Measurements from ENCODE around the gene WDR33.
"Not testable (repeated sequence)": the region's sequence is repeated elsewhere in the genome, so short reads cannot be mapped to it uniquely, and the experiment has no call there.

WDR33 gene

DNA sequence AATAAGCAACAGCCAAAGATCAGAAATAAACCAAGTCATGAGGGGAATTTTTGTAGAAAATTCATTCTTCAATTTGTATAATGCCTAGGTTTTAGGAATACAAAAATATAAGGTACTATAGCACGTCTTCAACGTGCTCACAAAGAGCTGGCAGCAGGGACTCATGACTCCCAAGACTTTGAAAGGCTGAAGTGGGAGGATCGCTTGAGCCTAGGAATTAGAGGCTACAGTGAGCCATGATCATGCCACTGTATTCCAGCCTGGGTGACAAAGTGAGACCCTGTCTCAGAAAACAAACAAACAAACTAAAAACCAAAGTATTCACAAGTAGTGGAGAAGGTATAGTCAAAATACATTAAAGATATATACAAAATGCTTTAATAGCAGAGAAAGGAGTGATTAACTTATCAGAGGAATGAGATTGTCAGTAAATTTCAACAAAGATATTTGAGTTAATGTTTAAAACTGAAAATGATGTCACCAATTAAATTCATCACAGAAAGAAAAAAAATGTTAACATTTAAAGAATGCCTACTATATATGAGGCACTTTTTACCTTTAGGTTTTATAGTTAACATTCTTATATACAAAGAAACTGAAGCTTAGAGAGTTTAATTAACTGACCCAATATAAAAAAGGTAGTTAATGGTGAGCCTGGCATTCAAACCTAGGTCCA is 3.2 kb downstream of the WDR33 start:
- no peak for DNase-seq

DNA sequence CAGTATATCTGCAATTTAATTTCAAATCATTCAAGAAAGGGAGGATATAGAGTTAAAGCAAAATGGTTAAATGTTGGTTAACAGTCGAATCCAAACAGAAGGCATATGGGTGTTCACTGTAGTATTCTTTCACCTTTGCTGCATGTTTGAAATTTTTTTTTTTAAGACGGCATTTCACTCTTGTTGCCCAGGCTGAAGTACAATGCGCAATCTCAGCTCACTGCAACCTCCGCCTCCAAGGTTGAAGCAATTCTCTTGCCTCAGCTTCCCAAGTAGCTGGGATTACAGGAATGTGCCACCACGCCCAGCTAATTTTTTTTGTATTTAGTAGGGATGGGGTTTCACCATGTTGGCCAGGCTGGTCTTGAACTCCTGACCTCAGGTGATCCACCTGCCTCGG is 4.1 kb downstream of the WDR33 start:
- not testable (repeated sequence) for DNase-seq

DNA sequence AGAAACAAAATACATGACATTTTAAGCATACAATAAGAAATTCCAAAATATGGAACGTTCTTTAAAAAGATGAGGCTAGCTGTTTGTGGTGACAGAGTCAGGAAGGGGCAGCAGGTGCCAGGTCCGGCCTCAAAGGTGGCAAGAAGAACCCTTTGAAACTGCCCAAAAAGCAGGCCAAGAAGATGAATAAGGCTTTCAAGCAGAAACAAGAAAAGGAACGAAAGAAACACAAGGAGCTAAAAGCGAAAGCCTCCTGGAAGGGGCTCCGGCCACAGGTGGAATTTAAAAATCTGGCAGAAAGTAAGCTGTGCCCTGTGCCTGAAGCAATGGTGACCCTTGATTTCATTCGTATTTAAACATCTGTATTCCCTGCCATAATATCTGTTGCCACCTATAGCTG is 5.5 kb downstream of the WDR33 start:
- no peak for DNase-seq

DNA sequence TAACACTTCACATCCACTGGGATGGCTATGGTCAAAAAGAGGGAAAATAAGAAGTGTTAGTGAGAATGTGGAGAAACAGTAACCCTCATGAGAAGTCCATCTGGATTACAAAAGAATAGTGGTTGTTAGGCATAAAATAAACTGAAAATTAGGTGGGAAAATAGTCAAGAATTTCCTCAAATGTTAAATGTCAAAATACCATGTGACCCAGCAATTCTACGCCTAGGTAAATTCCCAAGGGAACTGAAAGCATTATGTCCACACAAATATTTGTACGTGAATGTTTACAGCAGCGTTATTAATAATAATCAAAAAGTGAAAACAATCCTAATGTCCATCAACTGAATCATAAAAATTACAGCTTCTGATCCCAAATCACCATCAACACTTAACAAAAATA is 11.0 kb downstream of the WDR33 start:
- DNase-seq, result no peak

DNA sequence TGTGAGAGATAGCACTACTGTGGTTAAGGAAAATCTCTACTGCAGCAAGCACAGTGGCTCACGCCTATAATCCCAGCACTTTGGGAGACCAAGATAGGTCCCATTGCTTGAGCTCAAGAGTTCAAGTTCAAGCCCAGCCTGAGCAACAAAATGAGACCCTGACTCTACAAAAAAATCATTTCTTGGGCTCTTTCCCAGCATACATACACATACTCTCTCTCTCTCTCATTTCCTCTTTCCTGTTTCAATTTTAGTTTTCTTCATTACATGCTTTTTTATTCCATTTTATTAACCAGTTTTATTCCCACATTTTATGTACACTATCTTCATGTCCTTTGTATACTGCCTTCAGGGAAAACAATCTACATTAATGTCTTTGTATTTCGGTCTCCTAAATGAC is 14.6 kb downstream of the WDR33 start:
- DNase-seq, result no peak

DNA sequence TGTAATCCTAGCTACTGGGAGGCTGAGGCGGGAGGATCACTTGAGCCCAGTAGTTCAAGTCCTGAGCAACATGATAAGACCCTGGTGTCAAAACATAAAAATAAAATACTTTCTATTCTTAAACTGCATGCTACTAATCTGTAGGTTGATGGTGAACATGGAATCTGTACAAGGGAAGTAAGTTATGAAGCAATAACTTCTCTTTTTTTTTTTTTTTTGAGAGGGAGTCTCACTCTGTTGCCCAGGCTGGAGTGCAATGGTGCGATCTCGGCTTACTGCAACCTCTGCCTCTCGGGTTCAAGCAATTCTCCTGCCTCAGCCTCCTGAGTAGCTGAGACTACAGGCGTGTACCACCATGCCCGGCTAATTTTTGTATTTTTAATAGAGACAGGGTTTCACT is 16.1 kb downstream of the WDR33 start:
- DNase-seq, result not testable (repeated sequence)

DNA sequence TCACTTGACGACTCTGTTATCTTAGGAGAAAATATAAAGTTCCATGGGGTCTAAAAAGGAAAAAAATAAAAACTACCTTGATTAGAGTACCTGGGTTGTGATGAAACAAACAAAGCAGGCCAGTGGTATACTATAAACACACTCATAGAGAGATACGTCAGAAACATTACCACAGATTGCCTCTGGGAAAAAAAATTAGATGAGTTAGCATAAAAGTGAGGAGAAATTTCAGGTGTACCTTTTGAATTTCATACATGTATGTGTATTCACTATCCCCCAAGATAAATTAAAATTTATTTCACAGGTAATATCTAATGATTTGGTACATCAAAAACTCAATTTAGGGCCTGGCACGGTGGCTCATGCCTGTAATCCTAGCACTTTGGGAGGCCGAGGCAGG is 18.2 kb downstream of the WDR33 start:
- DNase-seq, result no peak

DNA sequence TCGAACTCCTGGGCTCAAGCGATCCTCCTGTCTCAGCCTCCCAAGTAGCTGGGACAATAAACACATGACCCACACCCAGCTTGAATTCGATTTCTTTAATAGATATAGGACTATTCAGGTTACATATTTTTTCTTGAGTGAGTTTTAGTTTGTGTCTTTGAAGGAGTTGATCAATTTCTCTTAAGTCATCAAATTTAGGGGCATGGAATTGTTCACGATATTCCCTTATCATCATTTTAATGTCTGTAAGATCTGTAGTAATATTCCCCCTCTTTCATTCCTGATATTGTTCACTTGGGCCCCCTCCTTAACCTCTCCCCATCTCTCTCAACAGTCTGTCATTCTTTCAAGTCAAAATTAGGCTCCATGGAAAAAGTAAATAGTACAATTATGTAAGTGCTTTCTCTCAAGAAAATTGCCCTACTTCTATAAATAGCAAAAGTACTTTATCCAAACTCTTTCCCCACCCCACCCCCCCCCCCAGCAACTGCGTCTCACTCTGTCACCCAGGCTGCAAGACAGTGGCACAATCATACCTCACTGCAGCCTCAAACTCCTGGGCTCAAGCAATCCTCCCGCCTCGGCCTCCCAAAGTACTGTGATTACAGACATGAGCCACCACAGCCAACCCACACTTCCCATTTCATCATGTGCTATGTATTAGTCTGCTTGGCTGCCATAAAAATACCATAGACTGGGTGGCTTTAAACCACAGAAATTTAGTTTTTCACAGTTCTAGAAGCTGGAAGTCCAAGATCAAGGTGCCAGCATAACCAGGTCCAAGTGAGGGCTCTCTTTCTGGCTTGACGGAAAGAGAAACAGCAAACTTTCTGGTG is 20.1 kb downstream of the WDR33 start:
- DNase-seq, result no peak

DNA sequence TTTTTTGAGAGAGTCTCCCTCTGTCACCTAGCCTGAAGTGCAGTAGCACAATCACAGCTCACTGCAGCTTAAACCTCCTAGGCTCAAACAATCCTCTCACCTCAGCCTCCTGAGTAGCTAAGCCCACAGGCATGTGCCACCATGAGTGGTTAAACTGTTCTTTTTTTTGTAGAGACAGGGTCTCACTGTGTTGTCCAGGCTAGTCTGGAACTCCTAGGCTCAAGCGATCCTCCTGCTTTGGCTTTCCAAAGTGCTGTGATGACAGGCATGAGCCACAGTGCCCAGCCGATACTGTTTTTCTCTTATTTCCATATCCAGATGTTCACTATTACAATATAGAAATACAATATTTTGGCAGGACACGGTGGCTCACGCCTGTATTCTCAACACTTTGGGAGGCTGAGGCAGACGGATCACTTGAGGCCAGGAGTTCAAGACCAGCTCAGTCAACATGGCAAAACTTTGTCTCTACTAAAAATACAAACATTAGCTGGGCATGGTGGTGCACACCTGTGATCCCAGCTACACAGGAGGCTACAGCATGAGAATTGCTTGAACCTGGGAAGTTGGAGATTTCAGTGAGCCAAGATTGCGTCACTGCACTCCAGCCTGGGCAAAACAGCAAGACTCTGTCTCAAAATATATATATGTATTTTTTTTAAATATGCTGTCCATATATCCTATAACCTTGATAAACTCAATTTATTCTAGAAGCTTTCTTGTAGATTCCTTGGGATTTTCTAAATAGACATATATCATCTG is 24.7 kb downstream of the WDR33 start:
- DNase-seq, result no peak

DNA sequence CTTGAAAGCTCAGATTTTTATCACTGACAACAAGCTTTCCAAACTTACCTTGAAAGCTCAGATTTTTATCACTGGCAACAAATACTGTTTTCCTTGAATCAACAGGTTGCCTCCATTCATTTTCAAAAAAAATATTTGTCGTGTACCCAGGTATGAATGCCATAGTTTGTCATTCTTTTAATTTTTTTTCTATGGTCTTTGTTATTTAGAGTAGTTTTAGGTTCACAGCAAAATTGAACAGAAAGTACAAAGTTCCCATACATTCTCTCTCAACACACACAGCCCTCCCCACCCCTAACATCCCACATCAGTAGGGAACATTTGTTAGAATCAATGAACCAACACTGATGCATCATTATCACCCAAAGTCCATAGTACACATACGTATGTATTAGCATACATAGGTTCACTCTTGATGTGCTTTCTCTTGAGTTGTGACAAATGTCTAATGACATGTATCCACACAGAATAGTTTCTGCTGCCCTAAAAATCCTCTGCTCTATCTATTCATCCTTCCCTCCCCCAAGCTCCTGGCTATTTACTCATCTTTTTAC is 25.9 kb downstream of the WDR33 start:
- DNase-seq, result no peak

DNA sequence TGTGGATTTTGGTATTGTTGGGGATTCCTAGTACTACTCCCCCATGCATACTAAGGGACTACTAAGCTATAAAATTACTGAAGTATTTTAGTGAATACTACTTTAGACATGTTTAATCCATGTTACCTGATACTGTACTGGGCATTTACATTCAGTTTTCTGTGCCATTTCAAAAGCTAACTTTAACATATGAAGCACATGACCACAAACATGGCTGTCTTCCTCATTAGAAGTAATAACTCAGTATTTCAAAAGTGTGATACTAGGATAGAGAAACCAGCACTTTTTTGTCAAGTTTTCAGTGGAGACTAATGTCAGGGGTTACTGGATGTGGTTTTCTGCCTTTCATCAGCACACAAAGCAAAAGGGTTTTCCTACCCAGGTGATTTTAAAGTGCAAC is 27.9 kb downstream of the WDR33 start:
- no peak for DNase-seq

DNA sequence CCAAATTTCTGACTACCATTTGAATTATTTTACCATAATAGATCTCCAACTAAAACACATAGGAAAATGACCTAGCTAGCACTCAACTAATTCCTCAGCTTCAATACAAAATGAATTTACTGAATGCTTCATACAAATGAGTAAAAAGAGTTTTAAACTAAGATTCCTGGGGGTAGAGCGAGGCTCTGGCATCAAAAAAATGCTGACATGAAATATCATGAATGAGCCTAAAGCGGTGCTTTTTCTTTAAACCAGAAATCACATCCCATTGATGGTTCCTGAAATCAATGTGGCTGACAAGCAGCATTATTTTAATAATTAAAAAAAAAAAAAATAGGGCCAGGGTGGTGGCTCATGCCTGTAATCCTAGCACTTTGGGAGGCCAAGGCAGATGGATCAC is 32.1 kb downstream of the WDR33 start:
- no peak for DNase-seq

DNA sequence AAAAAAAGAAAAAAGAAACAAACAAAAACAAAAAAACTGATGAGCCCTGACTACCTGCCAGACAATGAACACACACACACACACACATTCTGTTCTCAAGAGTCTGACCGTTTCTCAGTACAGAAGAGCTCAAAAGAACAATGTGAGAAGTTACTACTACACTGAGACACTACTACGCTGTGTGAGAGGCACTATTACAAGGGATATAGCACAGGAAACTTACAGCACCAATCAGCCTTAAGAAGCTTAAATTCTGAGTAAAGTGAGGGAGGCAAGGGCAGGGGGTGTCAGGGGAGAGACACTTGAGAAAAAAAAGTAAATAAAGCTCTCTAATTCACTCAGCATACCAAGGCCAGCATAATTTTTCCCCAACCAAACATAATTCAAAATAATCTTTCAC is 32.5 kb downstream of the WDR33 start:
- DNase-seq, result no peak

DNA sequence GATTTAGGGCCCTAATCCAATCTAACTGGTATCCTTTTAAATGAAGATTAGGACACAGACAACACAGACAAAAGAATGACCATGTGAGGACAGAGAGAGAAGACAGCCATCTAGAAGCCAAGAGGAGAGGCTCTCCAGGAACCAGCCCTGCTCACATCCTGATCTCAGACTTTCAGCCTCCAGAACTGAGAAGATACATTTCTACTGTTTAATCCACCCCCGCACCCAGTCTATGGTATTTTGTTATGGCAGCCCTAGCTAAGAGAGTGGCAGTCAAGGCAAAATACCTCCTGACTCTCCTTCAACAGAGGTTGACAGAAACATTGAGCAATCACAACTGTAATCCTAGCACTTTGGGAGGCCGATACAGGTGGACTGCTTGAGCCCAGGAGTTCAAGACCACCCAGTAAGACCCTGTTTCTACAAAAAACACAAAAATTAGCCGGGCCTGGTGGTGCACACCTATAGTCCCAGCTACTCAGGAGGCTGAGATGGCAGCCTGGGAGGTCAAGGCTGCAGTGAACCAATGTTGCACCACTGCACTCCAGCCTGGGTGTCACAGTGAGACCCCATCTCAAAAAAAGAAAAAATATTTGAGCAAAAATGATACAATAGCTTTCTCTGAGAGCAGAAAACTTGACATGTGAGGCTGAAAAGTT is 34.7 kb downstream of the WDR33 start:
- no peak for DNase-seq

DNA sequence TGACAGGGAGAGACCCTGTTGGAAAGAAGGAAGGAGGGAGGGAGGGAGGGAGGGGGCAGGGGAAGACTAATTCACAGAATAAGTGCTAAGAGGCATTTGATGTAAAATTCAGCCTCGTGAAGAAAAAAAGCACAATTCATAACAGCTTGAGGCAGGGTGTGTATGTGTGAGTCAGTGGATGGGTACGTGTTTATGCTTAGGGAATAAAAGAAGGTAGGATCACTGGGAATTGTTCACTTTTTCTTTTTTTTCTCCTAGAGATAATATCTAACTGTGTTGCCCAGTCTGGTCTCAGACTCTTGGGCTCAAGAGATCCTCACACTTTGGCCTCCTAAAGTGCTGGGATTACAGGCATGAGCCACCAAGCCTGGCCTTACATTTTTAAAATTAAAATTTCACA is 39.2 kb downstream of the WDR33 start:
- DNase-seq, result no peak

DNA sequence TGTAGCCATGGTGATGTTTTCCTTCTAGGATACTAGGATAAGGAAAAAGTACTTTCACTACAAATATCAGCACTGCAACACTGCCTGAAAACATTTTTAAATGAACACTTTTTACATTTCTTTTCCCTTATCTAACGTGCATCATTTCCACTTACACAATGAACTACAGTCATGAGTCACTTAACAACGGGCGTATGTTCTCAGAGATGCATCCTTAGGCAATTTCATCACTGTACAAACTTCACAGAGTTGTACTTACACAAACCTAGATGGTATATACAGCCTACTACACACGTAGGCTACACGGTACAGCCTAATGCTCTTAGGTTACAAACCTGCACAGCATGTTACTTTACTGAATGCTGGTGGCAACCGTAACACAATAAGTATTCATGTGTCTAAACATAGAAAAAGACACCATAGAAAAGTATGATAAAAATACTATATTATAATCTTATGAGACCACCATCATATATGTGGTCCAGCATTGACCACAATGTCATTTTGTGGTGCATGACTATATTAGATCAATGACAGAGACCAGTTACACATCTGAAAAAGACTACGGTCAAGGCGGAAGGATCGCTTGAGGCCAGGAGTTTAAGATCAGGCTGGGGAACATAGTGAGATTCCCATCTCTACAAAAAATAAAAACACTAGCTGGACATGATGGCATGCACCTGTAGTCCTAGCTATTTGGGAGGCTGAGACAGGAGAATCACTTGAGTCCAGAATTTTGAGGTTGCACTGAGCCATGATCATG is 39.8 kb downstream of the WDR33 start:
- no peak for DNase-seq

DNA sequence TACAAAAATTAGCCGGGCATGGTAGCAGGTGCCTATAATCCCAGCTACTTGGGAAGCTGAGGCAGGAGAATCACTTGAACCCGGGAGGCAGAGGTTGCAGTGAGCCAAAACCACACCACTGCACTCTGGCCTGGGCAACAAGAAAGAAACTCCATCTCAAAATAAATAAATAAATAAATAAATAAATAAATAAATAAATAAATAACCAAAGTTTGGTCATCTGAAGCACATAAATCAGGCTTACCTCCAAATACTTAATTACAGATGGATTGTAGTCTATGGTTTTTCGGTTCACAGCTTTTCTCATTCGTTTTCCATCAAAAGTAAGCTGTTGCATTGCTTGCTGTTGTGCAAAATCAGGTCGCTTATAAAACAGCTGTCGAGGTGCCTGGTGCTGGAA is 40.4 kb downstream of the WDR33 start:
- DNase-seq, result not testable (repeated sequence)

DNA sequence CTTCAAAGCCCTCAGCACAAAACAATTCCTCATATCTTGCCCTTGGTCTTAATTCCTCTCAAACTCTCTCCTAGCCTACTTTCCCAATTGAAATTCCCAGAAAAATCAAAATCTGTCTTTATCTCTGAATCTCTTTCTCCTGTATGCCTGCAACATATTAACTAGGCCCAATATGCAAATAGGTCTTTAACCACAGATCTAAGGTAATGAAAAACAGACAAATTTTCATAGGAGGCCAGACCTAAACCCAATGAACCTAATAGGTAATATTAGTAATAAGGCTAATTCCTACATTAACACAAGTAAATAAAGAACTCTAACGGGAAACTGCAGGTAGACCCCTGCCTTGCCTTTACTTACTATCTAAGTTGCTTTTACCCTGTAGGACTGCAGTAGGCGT is 41.4 kb downstream of the WDR33 start:
- no peak for DNase-seq

DNA sequence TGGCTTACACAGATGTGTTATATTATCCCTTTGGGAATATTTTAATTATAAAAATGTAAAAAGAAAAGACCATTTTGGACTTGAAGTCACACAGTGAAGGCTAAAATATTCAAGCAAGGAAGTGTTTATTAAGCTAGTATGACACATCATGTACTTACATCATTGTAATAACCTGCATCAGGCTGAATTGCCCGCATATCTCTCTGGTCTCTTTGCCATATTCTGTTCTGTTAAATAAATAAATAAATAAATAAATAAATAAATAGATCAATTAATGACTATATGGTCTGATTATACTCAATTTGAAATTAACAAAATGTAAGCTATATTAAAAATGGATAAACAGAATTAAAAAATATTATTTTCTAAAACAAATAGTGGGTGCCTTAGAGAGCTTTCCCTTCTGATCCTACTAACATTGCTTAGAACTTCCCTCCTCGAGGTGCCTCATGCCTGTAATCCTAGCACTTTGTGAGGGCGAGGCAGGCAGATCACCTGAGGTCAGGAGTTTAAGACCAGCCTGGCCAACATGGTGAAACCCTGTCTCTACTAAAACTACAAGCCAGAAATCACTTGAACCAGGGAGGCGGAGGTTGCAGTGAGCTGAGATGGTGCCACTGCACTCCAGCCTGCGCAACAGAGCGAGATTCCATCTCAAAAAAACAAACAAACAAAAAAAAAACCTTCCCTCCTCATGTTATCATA is 42.0 kb downstream of the WDR33 start:
- no peak for DNase-seq

DNA sequence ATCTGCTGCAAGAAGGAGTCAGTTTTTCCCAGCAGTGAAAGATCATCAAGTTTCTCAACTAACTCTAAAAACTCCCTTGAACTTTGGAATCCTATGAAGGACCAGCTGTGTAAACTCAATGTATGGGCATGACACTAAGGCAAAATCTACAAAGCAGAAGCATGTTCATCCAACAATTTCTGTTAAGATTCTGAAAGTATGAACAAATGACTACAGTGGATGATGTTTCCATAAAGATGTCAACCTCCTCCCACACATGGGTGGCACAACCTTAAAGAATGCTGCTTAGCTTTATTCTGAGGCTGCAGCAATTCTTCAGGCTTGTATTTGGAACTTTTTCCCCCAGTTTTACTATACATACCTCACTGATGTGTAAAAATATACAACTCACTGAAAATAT is 47.2 kb downstream of the WDR33 start:
- no peak for DNase-seq

DNA sequence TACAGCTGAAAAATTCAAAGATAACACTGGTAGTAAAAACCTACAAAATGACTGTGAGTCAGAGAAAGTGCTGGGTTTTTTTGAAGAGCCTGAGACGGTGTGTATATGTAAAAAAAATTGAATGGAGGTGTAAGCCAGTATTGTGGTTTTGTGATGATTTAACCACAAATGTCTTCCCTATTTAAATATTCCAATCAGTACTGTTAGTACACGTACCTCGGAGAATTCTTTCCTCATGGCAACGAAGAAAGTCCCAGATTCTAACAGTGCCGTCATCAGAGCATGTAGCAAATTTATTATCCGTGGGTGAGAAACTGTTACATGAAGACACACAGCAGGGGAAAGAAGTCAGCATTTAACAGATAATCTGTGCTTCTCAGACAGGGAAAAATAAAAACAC is 48.1 kb downstream of the WDR33 start:
- no peak for DNase-seq

DNA sequence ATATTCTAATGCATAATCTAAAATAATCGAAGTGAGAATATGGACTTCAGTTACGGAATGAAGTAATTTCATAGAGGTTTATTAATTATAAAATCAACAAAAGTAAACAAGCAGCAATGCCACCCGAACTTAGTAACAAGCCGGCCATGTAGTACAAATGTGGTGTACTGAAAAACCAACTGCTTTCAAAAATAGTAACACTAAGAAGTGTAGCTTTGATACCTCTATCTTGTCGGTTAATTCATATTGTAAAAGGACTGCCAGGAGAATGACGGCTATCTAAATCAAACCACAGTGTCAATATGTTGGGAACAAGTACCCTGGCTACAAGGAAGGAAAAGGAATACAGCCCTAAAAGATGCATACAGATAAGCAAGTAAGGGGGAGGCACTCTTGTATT is 48.5 kb downstream of the WDR33 start:
- DNase-seq, result no peak

Measured in NCI-H1092 (cell line).